GM12892 (cell line): ENCODE measurements around the gene APBA2.

Experiments used
- POLR2A ChIP-seq: IDR thresholded peaks from 2 replicates; pipeline ENCODE4 v1.6.1; 2011; ENCODE audit warnings: low read depth, low read length, control low read depth
- POLR2AphosphoS5 ChIP-seq: IDR thresholded peaks from 2 replicates; pipeline ENCODE4 v1.6.1; 2011; ENCODE audit warnings: low read depth, low read length, control low read depth
- TAF1 ChIP-seq: IDR thresholded peaks from 2 replicates; pipeline ENCODE4 v1.6.1; 2011; ENCODE audit warnings: low read depth, mild to moderate bottlenecking, control low read depth, low read length, borderline replicate concordance

- TF ChIP-seq POLR2A (no peak), TAF1 (no peak), POLR2AphosphoS5 (no peak)
Observed at GRCh38 chr15:28876131-28876844, 9.5 kb upstream of the APBA2 start.
